NT2/D1 (cell line): ENCODE data around the gene ZNF57.
"Not testable (repeated sequence)": the region's sequence is repeated elsewhere in the genome, so short reads cannot be mapped to it uniquely, and the experiment has no call there.

Source experiments
- DNase-seq: peaks from one replicate; pipeline ENCODE4 v3.0.0-alpha.2; 2011; ENCODE audit warnings: low read depth, low spot score
- H3K27me3 ChIP-seq: 2 replicates; pipeline ENCODE4 v1.6.0; 2011; ENCODE audit warnings: mild to moderate bottlenecking; ENCODE audit not compliant: insufficient read length, insufficient read depth
- H3K36me3 ChIP-seq: 2 replicates; pipeline ENCODE4 v1.6.1; 2011; ENCODE audit warnings: mild to moderate bottlenecking, low read length, mixed read lengths; ENCODE audit not compliant: insufficient read depth, insufficient read length
- H3K4me1 ChIP-seq: 2 replicates; pipeline ENCODE4 v1.5.1; 2011; ENCODE audit not compliant: insufficient read depth, insufficient read length
- H3K4me3 ChIP-seq: 2 replicates; pipeline ENCODE4 v1.5.1; 2011; ENCODE audit warnings: low read depth; ENCODE audit not compliant: insufficient read length
- H3K9ac ChIP-seq: 2 replicates; pipeline ENCODE4 v1.6.0; 2011; ENCODE audit warnings: low read depth; ENCODE audit not compliant: insufficient read length
- H3K9me3 ChIP-seq: 2 replicates; pipeline ENCODE4 v1.5.1; 2011; ENCODE audit warnings: mild to moderate bottlenecking, low read length; ENCODE audit not compliant: insufficient read depth
- SUZ12 ChIP-seq: IDR thresholded peaks from 2 replicates; pipeline ENCODE4 v1.6.1; 2011; ENCODE audit not compliant: insufficient read length, insufficient read depth; ENCODE audit errors: extremely low read depth
- YY1 ChIP-seq: IDR thresholded peaks from 2 replicates; pipeline ENCODE4 v1.6.1; 2011; ENCODE audit not compliant: insufficient read length, insufficient read depth
- ZNF274 ChIP-seq: IDR thresholded peaks from 2 replicates; pipeline ENCODE4 v1.6.1; 2011; ENCODE audit warnings: mild to moderate bottlenecking, low read depth, low read length

ZNF57 gene

GRCh38 chr19:2962018-2962670 is 61.4 kb downstream of the ZNF57 start:
- Histone ChIP-seq H3K4me1 (no peaks in the 10 kb centered on the region), H3K9me3 (no peaks in the 10 kb centered on the region), H3K36me3 (no peaks in the 10 kb centered on the region), H3K4me3 (no peak overlapping the region), H3K9ac (no peak overlapping the region), H3K27me3 (no peaks in the 10 kb centered on the region)
- no peak for DNase-seq
- no peak for TF ChIP-seq YY1
- TF ChIP-seq SUZ12 = no peak
- no peak for TF ChIP-seq ZNF274

- TF ChIP-seq SUZ12 (no peak), ZNF274 (no peak), YY1 (no peak)
- Histone ChIP-seq H3K4me3 (no peak overlapping the region), H3K36me3 (no peaks in the 10 kb centered on the region), H3K9me3 (no peaks in the 10 kb centered on the region), H3K9ac (no peak overlapping the region), H3K27me3 (no peaks in the 10 kb centered on the region), H3K4me1 (no peaks in the 10 kb centered on the region)
- DNase-seq = no peak
Measured at GRCh38 chr19:2963122-2963521, 62.4 kb downstream of the ZNF57 start.

GRCh38 chr19:2963631-2964030 is 62.9 kb downstream of the ZNF57 start:
- H3K36me3 ChIP-seq, H3K9me3 ChIP-seq, H3K9ac ChIP-seq, H3K27me3 ChIP-seq, DNase-seq, H3K4me1 ChIP-seq, H3K4me3 ChIP-seq: not testable (repeated sequence)

- TF ChIP-seq SUZ12 (no peak), ZNF274 (no peak), YY1 (no peak)
Measured at GRCh38 chr19:2964874-2965273, 64.1 kb downstream of the ZNF57 start.

GRCh38 chr19:2967972-2968371 is 67.2 kb downstream of the ZNF57 start:
- Histone ChIP-seq H3K9me3 (no peaks in the 10 kb centered on the region), H3K4me3 (no peak overlapping the region), H3K36me3 (no peaks in the 10 kb centered on the region), H3K27me3 (peaks cover 10% of the 10 kb centered on the region), H3K9ac (no peak overlapping the region), H3K4me1 (peaks cover 2% of the 10 kb centered on the region)
- TF ChIP-seq ZNF274 = no peak
- no peak for TF ChIP-seq YY1
- no peak for TF ChIP-seq SUZ12
- no peak for DNase-seq

More at GRCh38 chr19:2964874-2965273, 64.1 kb downstream of the ZNF57 start:
- Histone ChIP-seq H3K27me3 (no peaks in the 10 kb centered on the region), H3K9me3 (no peaks in the 10 kb centered on the region), H3K36me3 (no peaks in the 10 kb centered on the region), H3K9ac (no peak overlapping the region), H3K4me3 (no peak overlapping the region), H3K4me1 (no peaks in the 10 kb centered on the region)
- no peak for DNase-seq
